ENCODE data around the gene LASP1NB.

- TF ChIP-seq CTCF (IDR thresholded peaks at IDR 0.05; ENCODE audit: low read depth, low read length, missing input control) (no peak), JUND (IDR thresholded peaks at IDR 0.05) (no peak), RXRA (IDR thresholded peaks at IDR 0.05) (no peak), RAD21 (IDR thresholded peaks at IDR 0.05) (no peak), GABPA (IDR thresholded peaks at IDR 0.05 in 1 of 2, conservative IDR thresholded peaks at IDR 0.05 in 1 of 2) (no peak), NR2F2 (IDR thresholded peaks at IDR 0.05) (no peak), ZBTB33 (IDR thresholded peaks at IDR 0.05) (no peak), ATF3 (IDR thresholded peaks at IDR 0.05) (no peak)
Observed at GRCh38 chr17:38926293-38927070, 1.1 kb downstream of the LASP1NB start.
